Uterus (tissue), 2 donors: ENCODE measurements around the gene CHD5.

Source experiments
- POLR2A ChIP-seq, 2 donors: fragments of 450-650 bp; IDR thresholded peaks; one replicate each; pipeline ENCODE4 v1.6.1; 2016; ENCODE audit warnings: antibody characterized with exemption in 2 of 2, mild to moderate bottlenecking in 1 of 2, moderate library complexity in 1 of 2
- TF ChIP-seq, protein P1 (sequence below), 4 experiments: fragments of 200-600 bp in 2 of 4; fragments of 450-650 bp in 2 of 4; sonication (generic) in 2 of 4; IDR thresholded peaks; one replicate each; pipeline ENCODE4 v1.5.1; 2016 to 2019; ENCODE audit warnings: antibody characterized with exemption in 4 of 4, mild to moderate bottlenecking in 2 of 4, moderate library complexity in 1 of 4

DNA sequence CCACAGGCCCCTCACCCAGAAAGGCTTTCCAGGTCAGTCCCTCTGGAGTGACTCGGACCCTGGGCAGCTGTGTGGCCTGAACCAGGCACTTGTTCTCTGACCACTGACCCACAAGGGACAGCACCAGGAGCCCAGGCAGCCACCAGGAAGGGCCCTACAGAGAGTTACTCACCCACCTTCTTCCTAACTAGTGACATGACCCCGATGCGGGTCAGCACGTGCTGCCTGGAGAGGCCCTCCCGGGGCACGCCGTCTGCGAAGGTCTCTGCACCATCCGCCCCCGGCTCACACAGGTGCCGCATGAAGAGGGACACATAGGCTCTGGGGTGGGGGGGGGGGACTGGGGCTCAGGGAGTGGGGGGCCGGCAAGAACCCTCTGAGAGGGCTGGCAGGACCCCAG, 55.8 kb downstream of the CHD5 start:
- TF ChIP-seq, protein P1, sequence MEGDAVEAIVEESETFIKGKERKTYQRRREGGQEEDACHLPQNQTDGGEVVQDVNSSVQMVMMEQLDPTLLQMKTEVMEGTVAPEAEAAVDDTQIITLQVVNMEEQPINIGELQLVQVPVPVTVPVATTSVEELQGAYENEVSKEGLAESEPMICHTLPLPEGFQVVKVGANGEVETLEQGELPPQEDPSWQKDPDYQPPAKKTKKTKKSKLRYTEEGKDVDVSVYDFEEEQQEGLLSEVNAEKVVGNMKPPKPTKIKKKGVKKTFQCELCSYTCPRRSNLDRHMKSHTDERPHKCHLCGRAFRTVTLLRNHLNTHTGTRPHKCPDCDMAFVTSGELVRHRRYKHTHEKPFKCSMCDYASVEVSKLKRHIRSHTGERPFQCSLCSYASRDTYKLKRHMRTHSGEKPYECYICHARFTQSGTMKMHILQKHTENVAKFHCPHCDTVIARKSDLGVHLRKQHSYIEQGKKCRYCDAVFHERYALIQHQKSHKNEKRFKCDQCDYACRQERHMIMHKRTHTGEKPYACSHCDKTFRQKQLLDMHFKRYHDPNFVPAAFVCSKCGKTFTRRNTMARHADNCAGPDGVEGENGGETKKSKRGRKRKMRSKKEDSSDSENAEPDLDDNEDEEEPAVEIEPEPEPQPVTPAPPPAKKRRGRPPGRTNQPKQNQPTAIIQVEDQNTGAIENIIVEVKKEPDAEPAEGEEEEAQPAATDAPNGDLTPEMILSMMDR (IDR thresholded peaks at IDR 0.05): no peak
- TF ChIP-seq POLR2A (IDR thresholded peaks at IDR 0.05): no peak
